K562 (cell line): Measurements from ENCODE around the gene TP53TG5. TPM values are rescaled to one million over a fixed set of nuclear protein-coding genes. Genes with fewer than 3 reads are reported as not detected.

ENCODE experiments used
- ATAC-seq: fragments of 200-7000 bp; cut with Tn5 transposase; 3 replicates; pipeline ENCODE4 v1.9.1; 2020; ENCODE audit warnings: moderate library complexity
- BruUV-seq: library from RNA; stranded (reverse); fragments of 400-500 nt; replicated peaks from 2 replicates; lab custom pipeline; 2021; lab: Mats Ljungman, UMichigan
- CTCF ChIA-PET: fragments of 300-600 bp; formaldehyde crosslinking; extraction: SDS; loops from one replicate; lab custom pipeline; 2021; ENCODE audit warnings: low intra/inter-chr PET ratio; lab: Yijun Ruan, JAX
- POLR2A ChIA-PET: fragments of 300-600, 350-650 bp; sonication (Branson Sonifier 250); formaldehyde crosslinking; extraction: SDS; loops from one replicate; lab custom pipeline; 2021; ENCODE audit warnings: antibody characterized with exemption, inconsistent platforms; lab: Yijun Ruan, JAX
- DNase-seq, 4 experiments: peaks; one replicate each; pipeline versions ENCODE4 v3.0.0 to v3.0.0-alpha.2; 2011 to 2018; ENCODE audit warnings: low spot score in 3 of 4, mixed read lengths in 3 of 4; ENCODE audit errors: extremely low read depth in 1 of 4
- FAIRE-seq: peaks from 2 replicates; lab custom pipeline; 2011; peaks lifted over from hg19 to GRCh38; lab: Jason Lieb, UNC
- H2AFZ ChIP-seq: 2 replicates; pipeline ENCODE4 v1.6.0; 2011; ENCODE audit warnings: low read depth, low read length, control low read depth, inconsistent platforms
- H3K27ac ChIP-seq: fragments of 200-600 bp; 3 replicates; pipeline ENCODE4 v1.8.0; 2011; ENCODE audit warnings: low read depth, mild to moderate bottlenecking, control low read depth, inconsistent platforms, low read length, moderate library complexity, mixed read lengths; ENCODE audit errors: extremely low read depth
- H3K27me3 ChIP-seq, 2 experiments: fragments of 300-600 bp in 1 of 2; 2 replicates in 1 of 2; 3 replicates in 1 of 2; pipeline versions ENCODE4 v1.6.0 to v1.8.0; 2011; ENCODE audit warnings: inconsistent platforms in 2 of 2, low read length in 2 of 2, mild to moderate bottlenecking in 1 of 2, mixed read lengths in 1 of 2, moderate library complexity in 1 of 2; ENCODE audit not compliant: control insufficient read depth in 2 of 2, insufficient read depth in 2 of 2
- H3K36me3 ChIP-seq: fragments of 300-600 bp; 3 replicates; pipeline ENCODE4 v1.8.0; 2011; ENCODE audit warnings: mild to moderate bottlenecking, low read length, inconsistent platforms; ENCODE audit not compliant: control insufficient read depth, insufficient read depth
- H3K4me1 ChIP-seq, 2 experiments: fragments of 200-600 bp in 1 of 2; replicated peaks in 1 of 2; 2 replicates in 1 of 2; 3 replicates in 1 of 2; pipeline versions ENCODE4 v1.5.1 to v1.8.0; 2011; ENCODE audit warnings: inconsistent platforms in 2 of 2, low read length in 2 of 2, mild to moderate bottlenecking in 1 of 2, mixed read lengths in 1 of 2, moderate library complexity in 1 of 2; ENCODE audit not compliant: control insufficient read depth in 2 of 2, insufficient read depth in 2 of 2
- H3K4me2 ChIP-seq: 2 replicates; pipeline ENCODE4 v1.6.1; 2011; ENCODE audit warnings: low read length, control low read depth, inconsistent platforms, mixed read lengths; ENCODE audit not compliant: insufficient read depth
- H3K4me3 ChIP-seq: fragments of 200-600 bp; sonication (generic), shearing (Covaris generic); 2 replicates; pipeline ENCODE4 v1.5.1; 2016; ENCODE audit warnings: control low read depth, inconsistent platforms
- H3K79me2 ChIP-seq: fragments of 200-600 bp; 3 replicates; pipeline ENCODE4 v1.8.0; 2011; ENCODE audit warnings: low read length, inconsistent platforms; ENCODE audit not compliant: control insufficient read depth, insufficient read depth
- H3K9ac ChIP-seq, 2 experiments: 2 replicates each; pipeline versions ENCODE4 v1.6.0 to v1.6.1; 2011; ENCODE audit warnings: low read depth in 2 of 2, low read length in 2 of 2, control low read depth in 1 of 2, inconsistent platforms in 1 of 2, mild to moderate bottlenecking in 1 of 2, mixed read lengths in 1 of 2; ENCODE audit not compliant: insufficient read depth in 1 of 2
- H3K9me1 ChIP-seq: one replicate; pipeline ENCODE4 v1.6.0; 2011; ENCODE audit warnings: inconsistent platforms, mild to moderate bottlenecking, low read length, moderate library complexity; ENCODE audit not compliant: control insufficient read depth, insufficient read depth
- H3K9me3 ChIP-seq: replicated peaks from 2 replicates; pipeline ENCODE4 v1.5.1; 2011; ENCODE audit warnings: low read depth, low read length, inconsistent platforms; ENCODE audit not compliant: control insufficient read depth, insufficient read depth
- H4K20me1 ChIP-seq: replicated peaks from 2 replicates; pipeline ENCODE4 v1.6.1; 2011; ENCODE audit warnings: low read length, inconsistent platforms, mixed read lengths; ENCODE audit not compliant: control insufficient read depth, insufficient read depth
- BCL6 ChIP-seq: fragments of 250-450 bp; sonication (Bioruptor Pico); IDR thresholded peaks from 2 replicates; pipeline ENCODE4 v1.4.0; 2020
- EWSR1 ChIP-seq: fragments of 450-650 bp; IDR thresholded peaks from 2 replicates; pipeline ENCODE4 v1.6.1; 2018; ENCODE audit warnings: borderline replicate concordance, mild to moderate bottlenecking, low read depth, moderate library complexity; ENCODE audit not compliant: partially characterized antibody
- HMGN3 ChIP-seq: IDR thresholded peaks from 2 replicates; pipeline ENCODE4 v1.6.1; 2011; ENCODE audit warnings: borderline replicate concordance, low read depth, mild to moderate bottlenecking, mixed read lengths, low read length; ENCODE audit not compliant: insufficient read length; ENCODE audit errors: extremely low read depth
- ILF3 ChIP-seq: fragments of 450-650 bp; IDR thresholded peaks from 2 replicates; pipeline ENCODE4 v1.6.1; 2018; ENCODE audit warnings: antibody characterized with exemption, mild to moderate bottlenecking, moderate library complexity, borderline replicate concordance
- MCM5 ChIP-seq: fragments of 450-650 bp; IDR thresholded peaks from 2 replicates; pipeline ENCODE4 v1.6.1; 2016; ENCODE audit warnings: low read depth
- MXI1 ChIP-seq: IDR thresholded peaks from 2 replicates; pipeline ENCODE4 v1.6.1; 2011; ENCODE audit warnings: low read depth, mild to moderate bottlenecking, improper control_type of control experiment, low read length
- PCBP1 ChIP-seq: fragments of 200-400 bp; formaldehyde crosslinking; IDR thresholded peaks from 2 replicates; pipeline ENCODE4 v1.6.1; 2018; ENCODE audit warnings: mild to moderate bottlenecking, low read depth, low read length; ENCODE audit not compliant: poor library complexity, severe bottlenecking
- POU5F1 ChIP-seq: fragments of 150-350 bp; IDR thresholded peaks from 2 replicates; pipeline ENCODE4 v1.6.1; 2014; ENCODE audit warnings: borderline replicate concordance, low read length, low read depth, mild to moderate bottlenecking; ENCODE audit not compliant: partially characterized antibody
- SMAD2 ChIP-seq: fragments of 150-350 bp; IDR thresholded peaks from 2 replicates; pipeline ENCODE4 v1.6.1; 2014; ENCODE audit warnings: low read depth, mild to moderate bottlenecking, low read length
- THRAP3 ChIP-seq: fragments of 450-650 bp; IDR thresholded peaks from 2 replicates; pipeline ENCODE4 v1.6.1; 2016; ENCODE audit warnings: mild to moderate bottlenecking, inconsistent platforms, borderline replicate concordance
- USF2 ChIP-seq: sonication (generic); formaldehyde crosslinking; IDR thresholded peaks from 2 replicates; pipeline ENCODE4 v1.5.0; 2020; ENCODE audit warnings: missing genetic modification reagents
- ZNF311 ChIP-seq: fragments of 250-450 bp; sonication (Bioruptor Pico); IDR thresholded peaks from 2 replicates; pipeline ENCODE4 v1.4.0; 2020; ENCODE audit warnings: mild to moderate bottlenecking, moderate library complexity
- ZNF699 ChIP-seq: fragments of 250-450 bp; sonication (Bioruptor Pico); IDR thresholded peaks from 2 replicates; pipeline ENCODE4 v1.8.0; 2021; ENCODE audit warnings: mild to moderate bottlenecking, moderate library complexity; ENCODE audit not compliant: insufficient replicate concordance
- in situ Hi-C: fragments of 300-500 bp; cut with MboI; formaldehyde crosslinking; loops from 4 replicates; pipeline ENCODE4 v1.15.0; 2018; ENCODE audit warnings: inconsistent platforms, mixed read lengths
- intact Hi-C: fragments of 100-400 bp; cut with micrococcal nuclease; formaldehyde crosslinking; loops from 2 replicates; pipeline ENCODE4 v1.14.2; 2022
- polyA plus RNA-seq, 8 experiments: library from polyadenylated mRNA; depleted of rRNA in 4 of 8; stranded (reverse) in 5 of 8; unstranded in 3 of 8; fragments of >200 nt; fragmentation: Nextera tagmentation in 2 of 8; fragmentation: Illumina TruSeq in 1 of 8; extraction: Ambion mirVana in 2 of 8; extraction: Trizol in 1 of 8; gene quantifications; 2 replicates each; pipeline versions ENCODE4 v1.2.1 to v1.2.3, GENCODE V29; 2011 to 2014; ENCODE audit warnings: inconsistent platforms in 1 of 8, missing spikeins in 1 of 8
- total RNA-seq, 7 experiments: library from RNA; depleted of rRNA in 6 of 7; stranded (reverse); fragments of >200 nt in 6 of 7; fragmentation: Illumina TruSeq in 2 of 7; extraction: Trizol in 2 of 7; gene quantifications; 2 replicates each; pipeline versions ENCODE4 v1.2.1 to v1.2.3, GENCODE V29; 2011 to 2021; ENCODE audit warnings: low replicate concordance in 1 of 7
- TF ChIP-seq, protein P1 (sequence below), 3 experiments: fragments of 200-800 bp in 1 of 3; fragments of 250-450 bp in 1 of 3; fragments of 450-650 bp in 1 of 3; sonication (Bioruptor Pico) in 1 of 3; sonication (Bioruptor generic) in 1 of 3; formaldehyde crosslinking in 1 of 3; IDR thresholded peaks; 2 replicates each; pipeline versions ENCODE4 v1.6.1 to v1.8.0; 2016 to 2022; ENCODE audit warnings: mild to moderate bottlenecking in 2 of 3, missing genetic modification characterization in 2 of 3, missing compliant biosample characterization in 1 of 3, moderate library complexity in 1 of 3
- TF ChIP-seq, protein P2 (sequence below): sonication (generic); formaldehyde crosslinking; IDR thresholded peaks from 2 replicates; pipeline ENCODE4 v1.8.1; 2023; ENCODE audit warnings: mild to moderate bottlenecking, missing genetic modification reagents, moderate library complexity

TP53TG5 gene
- total and polyA plus RNA-seq, 9 of the 15 experiments (the other 6 are each of a cell fraction or from before 2014, with no cell fraction given), result 0.04 to 0.05 (median 0.04) TPM; not detected in 6

- TF ChIP-seq, protein P1, sequence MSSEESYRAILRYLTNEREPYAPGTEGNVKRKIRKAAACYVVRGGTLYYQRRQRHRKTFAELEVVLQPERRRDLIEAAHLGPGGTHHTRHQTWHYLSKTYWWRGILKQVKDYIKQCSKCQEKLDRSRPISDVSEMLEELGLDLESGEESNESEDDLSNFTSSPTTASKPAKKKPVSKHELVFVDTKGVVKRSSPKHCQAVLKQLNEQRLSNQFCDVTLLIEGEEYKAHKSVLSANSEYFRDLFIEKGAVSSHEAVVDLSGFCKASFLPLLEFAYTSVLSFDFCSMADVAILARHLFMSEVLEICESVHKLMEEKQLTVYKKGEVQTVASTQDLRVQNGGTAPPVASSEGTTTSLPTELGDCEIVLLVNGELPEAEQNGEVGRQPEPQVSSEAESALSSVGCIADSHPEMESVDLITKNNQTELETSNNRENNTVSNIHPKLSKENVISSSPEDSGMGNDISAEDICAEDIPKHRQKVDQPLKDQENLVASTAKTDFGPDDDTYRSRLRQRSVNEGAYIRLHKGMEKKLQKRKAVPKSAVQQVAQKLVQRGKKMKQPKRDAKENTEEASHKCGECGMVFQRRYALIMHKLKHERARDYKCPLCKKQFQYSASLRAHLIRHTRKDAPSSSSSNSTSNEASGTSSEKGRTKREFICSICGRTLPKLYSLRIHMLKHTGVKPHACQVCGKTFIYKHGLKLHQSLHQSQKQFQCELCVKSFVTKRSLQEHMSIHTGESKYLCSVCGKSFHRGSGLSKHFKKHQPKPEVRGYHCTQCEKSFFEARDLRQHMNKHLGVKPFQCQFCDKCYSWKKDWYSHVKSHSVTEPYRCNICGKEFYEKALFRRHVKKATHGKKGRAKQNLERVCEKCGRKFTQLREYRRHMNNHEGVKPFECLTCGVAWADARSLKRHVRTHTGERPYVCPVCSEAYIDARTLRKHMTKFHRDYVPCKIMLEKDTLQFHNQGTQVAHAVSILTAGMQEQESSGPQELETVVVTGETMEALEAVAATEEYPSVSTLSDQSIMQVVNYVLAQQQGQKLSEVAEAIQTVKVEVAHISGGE (CRISPR knock-in tag; IDR thresholded peaks at IDR 0.05), result no peak
- no peak for TF ChIP-seq USF2
- TF ChIP-seq, all 486 proteins: peak for 0
Observed at GRCh38 chr20:45325371-45325770, 52.8 kb downstream of the TP53TG5 start (continued).

- no peak for FAIRE-seq
- Histone ChIP-seq H2AFZ (no peak overlapping the region), H3K27ac (no peak overlapping the region), H3K27me3 (no peaks in the 10 kb centered on the region), H3K9me1 (peaks cover 3% of the 10 kb centered on the region), H3K4me2 (no peak overlapping the region), H3K4me1 (peaks cover 4 to 9% of the 10 kb centered on the region in 2 experiments; a peak in 4 of 5 replicates), H3K9ac (no peak overlapping the region), H3K4me3 (no peak overlapping the region), H4K20me1 (no peaks in the 10 kb centered on the region), H3K79me2 (no peaks in the 10 kb centered on the region), H3K36me3 (peaks cover 2% of the 10 kb centered on the region; the same call in 1 of the 3 replicates), H3K9me3 (no peaks in the 10 kb centered on the region)
- BruUV-seq, result no TSS peak
- ChIA-PET POLR2A (interaction anchor here (1.6 kb wide), 1 partner anchor 18 kb away, joined by 7 read pairs; no protein-coding TSS in a partner anchor), CTCF (interaction anchor here (0.6 to 3.0 kb wide), 6 partner anchors 50 to 447 kb away, joined by 3 to 33 read pairs (median 10); no protein-coding TSS in a partner anchor)
- intact Hi-C loops, result loop anchor here (1.0 to 2.0 kb wide), 5 partner anchors 39 to 448 kb away; partner anchors contain the start of gene SYS1
- in situ Hi-C loops, result loop anchor here (5.0 kb wide), 3 partner anchors 44 to 449 kb away; no protein-coding TSS in a partner anchor
- DNase-seq, result no peak
- ATAC-seq, result no peak
- TF ChIP-seq HMGN3 (no peak), POU5F1 (no peak), ZNF699 (CRISPR knock-in tag) (no peak), MXI1 (no peak), THRAP3 (no peak), BCL6 (CRISPR knock-in tag) (no peak), ZNF311 (no peak), EWSR1 (no peak), PCBP1 (no peak), ILF3 (no peak), MCM5 (no peak), SMAD2 (no peak)
- TF ChIP-seq, protein P2, sequence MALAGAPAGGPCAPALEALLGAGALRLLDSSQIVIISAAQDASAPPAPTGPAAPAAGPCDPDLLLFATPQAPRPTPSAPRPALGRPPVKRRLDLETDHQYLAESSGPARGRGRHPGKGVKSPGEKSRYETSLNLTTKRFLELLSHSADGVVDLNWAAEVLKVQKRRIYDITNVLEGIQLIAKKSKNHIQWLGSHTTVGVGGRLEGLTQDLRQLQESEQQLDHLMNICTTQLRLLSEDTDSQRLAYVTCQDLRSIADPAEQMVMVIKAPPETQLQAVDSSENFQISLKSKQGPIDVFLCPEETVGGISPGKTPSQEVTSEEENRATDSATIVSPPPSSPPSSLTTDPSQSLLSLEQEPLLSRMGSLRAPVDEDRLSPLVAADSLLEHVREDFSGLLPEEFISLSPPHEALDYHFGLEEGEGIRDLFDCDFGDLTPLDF (CRISPR knock-in tag), result no peak
Observed at GRCh38 chr20:45323731-45324130, 54.4 kb downstream of the TP53TG5 start.
